H9 (cell line): Measurements from ENCODE around the gene MFN2. TPM values are rescaled to one million over a fixed set of nuclear protein-coding genes. Genes with fewer than 3 reads are reported as not detected.

Experiments used
- DNase-seq: peaks from one replicate; pipeline ENCODE4 v3.0.0-alpha.2; 2017
- H2AFZ ChIP-seq: one replicate; pipeline ENCODE4 v1.6.1; 2013; ENCODE audit warnings: mild to moderate bottlenecking, low read length, control low read depth, moderate library complexity
- H2AK5ac ChIP-seq: 2 replicates; pipeline ENCODE4 v1.6.1; 2013; ENCODE audit warnings: low read length, control low read depth, mixed read lengths; ENCODE audit not compliant: insufficient read length
- H2BK120ac ChIP-seq: one replicate; pipeline ENCODE4 v1.6.1; 2013; ENCODE audit warnings: low read depth, mild to moderate bottlenecking, low read length, control low read depth, inconsistent platforms; ENCODE audit not compliant: poor library complexity, severe bottlenecking
- H2BK12ac ChIP-seq: 2 replicates; pipeline ENCODE4 v1.6.1; 2013; ENCODE audit warnings: low read length, control low read depth, mixed read lengths, low read depth; ENCODE audit not compliant: insufficient read length
- H2BK15ac ChIP-seq: 2 replicates; pipeline ENCODE4 v1.6.1; 2013; ENCODE audit warnings: low read depth, low read length, control low read depth
- H2BK20ac ChIP-seq: one replicate; pipeline ENCODE4 v1.6.1; 2013; ENCODE audit warnings: low read depth, mild to moderate bottlenecking, low read length, control low read depth, inconsistent platforms; ENCODE audit not compliant: poor library complexity, severe bottlenecking
- H2BK5ac ChIP-seq: 2 replicates; pipeline ENCODE4 v1.6.1; 2013; ENCODE audit warnings: low read length, control low read depth, mixed read lengths; ENCODE audit not compliant: insufficient read length
- H3K14ac ChIP-seq: 2 replicates; pipeline ENCODE4 v1.6.1; 2013; ENCODE audit warnings: low read length, control low read depth; ENCODE audit not compliant: insufficient read depth
- H3K18ac ChIP-seq: 2 replicates; pipeline ENCODE4 v1.6.1; 2013; ENCODE audit warnings: low read depth, mild to moderate bottlenecking, mixed read lengths, low read length, control low read depth; ENCODE audit not compliant: insufficient read length
- H3K23ac ChIP-seq: 2 replicates; pipeline ENCODE4 v1.6.1; 2013; ENCODE audit warnings: low read length, control low read depth, mixed read lengths, low read depth; ENCODE audit not compliant: insufficient read length
- H3K23me2 ChIP-seq: 2 replicates; pipeline ENCODE4 v1.6.1; 2013; ENCODE audit warnings: low read depth, mild to moderate bottlenecking, mixed read lengths, low read length, control low read depth; ENCODE audit not compliant: insufficient read length, poor library complexity, severe bottlenecking
- H3K27ac ChIP-seq: 2 replicates; pipeline ENCODE4 v1.5.1; 2013; ENCODE audit warnings: low read length, control low read depth, mixed read lengths, low read depth; ENCODE audit not compliant: insufficient read length
- H3K27me3 ChIP-seq: 2 replicates; pipeline ENCODE4 v1.6.1; 2013; ENCODE audit warnings: low read length, control low read depth, inconsistent platforms; ENCODE audit not compliant: insufficient read depth
- H3K4ac ChIP-seq: 2 replicates; pipeline ENCODE4 v1.6.1; 2013; ENCODE audit warnings: low read depth, mild to moderate bottlenecking, control low read depth, inconsistent platforms, low read length, moderate library complexity
- H3K4me1 ChIP-seq: 2 replicates; pipeline ENCODE4 v1.6.1; 2013; ENCODE audit warnings: low read length, control low read depth, inconsistent platforms; ENCODE audit not compliant: insufficient read depth
- H3K4me2 ChIP-seq: 2 replicates; pipeline ENCODE4 v1.6.1; 2013; ENCODE audit warnings: low read length, control low read depth, mixed read lengths; ENCODE audit not compliant: insufficient read length, insufficient read depth
- H3K56ac ChIP-seq: 2 replicates; pipeline ENCODE4 v1.6.1; 2013; ENCODE audit warnings: low read depth, mild to moderate bottlenecking, mixed read lengths, low read length, control low read depth; ENCODE audit not compliant: insufficient read length
- H3K79me1 ChIP-seq: 2 replicates; pipeline ENCODE4 v1.6.1; 2013; ENCODE audit warnings: low read depth, mild to moderate bottlenecking, moderate library complexity, low read length, control low read depth, inconsistent platforms; ENCODE audit not compliant: insufficient read depth, poor library complexity, severe bottlenecking
- H3K79me2 ChIP-seq: 2 replicates; pipeline ENCODE4 v1.6.1; 2013; ENCODE audit warnings: low read length, control low read depth, inconsistent platforms; ENCODE audit not compliant: insufficient read depth
- H3K9ac ChIP-seq: 2 replicates; pipeline ENCODE4 v1.6.1; 2013; ENCODE audit warnings: low read length, control low read depth, mixed read lengths; ENCODE audit not compliant: insufficient read length; ENCODE audit errors: extremely low read depth
- H3K9me3 ChIP-seq: one replicate; pipeline ENCODE4 v1.6.1; 2013; ENCODE audit warnings: low read depth, low read length, inconsistent platforms; ENCODE audit not compliant: control insufficient read depth
- H3T11ph ChIP-seq: one replicate; pipeline ENCODE4 v1.6.1; 2013; ENCODE audit warnings: mild to moderate bottlenecking, low read length, control low read depth, inconsistent platforms
- H4K20me1 ChIP-seq: one replicate; pipeline ENCODE4 v1.6.1; 2013; ENCODE audit not compliant: control insufficient read depth, insufficient read length, insufficient read depth
- H4K5ac ChIP-seq: 2 replicates; pipeline ENCODE4 v1.6.1; 2013; ENCODE audit warnings: low read depth, mild to moderate bottlenecking, mixed read lengths, low read length, control low read depth; ENCODE audit not compliant: insufficient read length
- H4K8ac ChIP-seq: replicated peaks from 2 replicates; pipeline ENCODE4 v1.6.1; 2013; ENCODE audit warnings: low read length, control low read depth, mixed read lengths, low read depth; ENCODE audit not compliant: insufficient read length
- H4K91ac ChIP-seq: 2 replicates; pipeline ENCODE4 v1.6.1; 2013; ENCODE audit warnings: low read depth, mild to moderate bottlenecking, moderate library complexity, mixed read lengths, low read length, control low read depth; ENCODE audit not compliant: insufficient read length
- H3K27ac Mint-ChIP-seq, 3 experiments: 2 replicates in 2 of 3; 3 replicates in 1 of 3; pipeline ENCODE4 v1.8.0; 2020 to 2021; ENCODE audit warnings: mixed read lengths in 3 of 3, mild to moderate bottlenecking in 1 of 3, moderate library complexity in 1 of 3
- H3K27me3 Mint-ChIP-seq: 2 replicates; pipeline ENCODE4 v1.8.0; 2021; ENCODE audit warnings: low read depth, mild to moderate bottlenecking, moderate library complexity, mixed read lengths
- H3K36me3 Mint-ChIP-seq, 3 experiments: 2 replicates in 2 of 3; 3 replicates in 1 of 3; pipeline ENCODE4 v1.8.0; 2020 to 2021; ENCODE audit warnings: low read depth in 3 of 3, mixed read lengths in 3 of 3; ENCODE audit not compliant: insufficient read depth in 1 of 3
- H3K4me1 Mint-ChIP-seq, 2 experiments: 2 replicates each; pipeline ENCODE4 v1.8.0; 2020; ENCODE audit warnings: mixed read lengths in 2 of 2
- H3K4me3 Mint-ChIP-seq, 2 experiments: 2 replicates in 1 of 2; 3 replicates in 1 of 2; pipeline ENCODE4 v1.8.0; 2020 to 2021; ENCODE audit warnings: mild to moderate bottlenecking in 2 of 2, mixed read lengths in 2 of 2, moderate library complexity in 1 of 2
- H3K9me3 Mint-ChIP-seq, 2 experiments: 2 replicates in 1 of 2; 3 replicates in 1 of 2; pipeline ENCODE4 v1.8.0; 2020; ENCODE audit warnings: mild to moderate bottlenecking in 2 of 2, mixed read lengths in 2 of 2, moderate library complexity in 1 of 2
- WGBS: extraction: QIAGEN DNeasy Blood & Tissue Kit; methylation state at CpG from one replicate; pipeline ENCODE4 v1.1.7; 2013; ENCODE audit warnings: missing lambda C conversion rate, low lambda C conversion rate, mixed read lengths; ENCODE audit not compliant: insufficient read length; ENCODE audit errors: extremely low coverage; 5-methylcytosine and 5-hydroxymethylcytosine counted together
- total RNA-seq: library from RNA; stranded (reverse); gene quantifications from 2 replicates; pipeline ENCODE4 v1.2.1, GENCODE V29; 2021
- TF ChIP-seq, protein P1 (sequence below): fragments of 200-600 bp; sonication (generic); conservative IDR thresholded peaks from 3 replicates; pipeline ENCODE4 v1.8.0; 2021; ENCODE audit warnings: antibody characterized with exemption, mild to moderate bottlenecking

MFN2 gene
- total RNA-seq, 1 experiment from 2014 or later = 61.4 TPM

DNA sequence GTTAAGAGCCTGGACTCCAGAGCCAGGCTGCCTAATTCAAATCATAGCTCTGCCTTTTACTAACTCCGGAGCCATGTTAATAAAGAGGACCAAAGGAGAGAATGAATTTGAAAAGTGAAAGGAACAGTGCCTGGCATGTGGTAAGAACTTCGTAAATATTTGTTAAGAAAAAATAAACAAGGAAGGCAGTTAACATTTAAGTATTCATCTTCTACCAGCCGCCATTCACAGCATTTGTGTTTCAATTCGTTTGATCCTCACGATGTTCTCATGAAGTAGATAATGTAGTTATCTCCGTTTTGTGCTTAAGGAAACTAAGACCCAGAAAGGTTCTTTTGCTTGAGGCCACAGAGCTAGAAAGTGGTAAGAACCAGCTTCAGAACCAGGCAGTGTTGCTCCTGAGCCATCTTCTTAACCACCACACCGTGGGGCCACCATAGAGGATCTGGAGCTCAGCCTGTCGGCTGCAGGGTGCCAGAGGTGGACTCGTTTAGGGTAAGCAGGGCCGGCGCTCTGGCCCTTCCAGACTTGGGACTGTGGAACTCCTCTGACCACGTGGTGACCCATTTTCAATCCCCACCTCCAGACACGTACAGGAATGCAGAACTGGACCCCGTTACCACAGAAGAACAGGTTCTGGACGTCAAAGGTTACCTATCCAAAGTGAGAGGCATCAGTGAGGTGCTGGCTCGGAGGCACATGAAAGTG is 11.9 kb downstream of the MFN2 start:
- H3K4me2 ChIP-seq = no peak overlapping the region
- no peaks in the 10 kb centered on the region for H3K23me2 ChIP-seq
- H3K9ac ChIP-seq = no peak overlapping the region
- Mint-ChIP-seq H3K36me3 (peaks cover 46 to 77% (median 70%) of the 10 kb centered on the region in 3 experiments), H3K27ac (no peak overlapping the region), H3K27me3 (no peaks in the 10 kb centered on the region; the same call in 1 of the 2 replicates), H3K4me3 (no peak overlapping the region), H3K9me3 (no peaks in the 10 kb centered on the region), H3K4me1 (no peaks in the 10 kb centered on the region)
- WGBS = no CpG with 5 or more reads among the region's 16 CpGs
- no peaks in the 10 kb centered on the region for H3K27me3 ChIP-seq
- H2AK5ac ChIP-seq = no peak overlapping the region
- H4K20me1 ChIP-seq = no peaks in the 10 kb centered on the region
- no peak overlapping the region for H3K4ac ChIP-seq
- no peak overlapping the region for H4K91ac ChIP-seq
- peaks cover 4% of the 10 kb centered on the region for H3K79me1 ChIP-seq
- DNase-seq = no peak
- no peak overlapping the region for H2BK12ac ChIP-seq
- H3K4me1 ChIP-seq = no peaks in the 10 kb centered on the region
- H3K27ac ChIP-seq = no peak overlapping the region
- H2AFZ ChIP-seq = no peak overlapping the region
- H2BK20ac ChIP-seq = peak overlapping the region; percentile 64
- no peaks in the 10 kb centered on the region for H3K9me3 ChIP-seq
- peaks cover 3% of the 10 kb centered on the region; the same call in 1 of the 2 replicates for H3K79me2 ChIP-seq
- H2BK15ac ChIP-seq = no peak overlapping the region
- no peak overlapping the region for H4K5ac ChIP-seq
- H3K23ac ChIP-seq = no peak overlapping the region
- H3T11ph ChIP-seq = no peak overlapping the region
- no peak overlapping the region for H2BK5ac ChIP-seq
- no peak overlapping the region for H3K56ac ChIP-seq
- TF ChIP-seq, protein P1, sequence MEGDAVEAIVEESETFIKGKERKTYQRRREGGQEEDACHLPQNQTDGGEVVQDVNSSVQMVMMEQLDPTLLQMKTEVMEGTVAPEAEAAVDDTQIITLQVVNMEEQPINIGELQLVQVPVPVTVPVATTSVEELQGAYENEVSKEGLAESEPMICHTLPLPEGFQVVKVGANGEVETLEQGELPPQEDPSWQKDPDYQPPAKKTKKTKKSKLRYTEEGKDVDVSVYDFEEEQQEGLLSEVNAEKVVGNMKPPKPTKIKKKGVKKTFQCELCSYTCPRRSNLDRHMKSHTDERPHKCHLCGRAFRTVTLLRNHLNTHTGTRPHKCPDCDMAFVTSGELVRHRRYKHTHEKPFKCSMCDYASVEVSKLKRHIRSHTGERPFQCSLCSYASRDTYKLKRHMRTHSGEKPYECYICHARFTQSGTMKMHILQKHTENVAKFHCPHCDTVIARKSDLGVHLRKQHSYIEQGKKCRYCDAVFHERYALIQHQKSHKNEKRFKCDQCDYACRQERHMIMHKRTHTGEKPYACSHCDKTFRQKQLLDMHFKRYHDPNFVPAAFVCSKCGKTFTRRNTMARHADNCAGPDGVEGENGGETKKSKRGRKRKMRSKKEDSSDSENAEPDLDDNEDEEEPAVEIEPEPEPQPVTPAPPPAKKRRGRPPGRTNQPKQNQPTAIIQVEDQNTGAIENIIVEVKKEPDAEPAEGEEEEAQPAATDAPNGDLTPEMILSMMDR = no peak
- no peak overlapping the region; the same call in 1 of the 2 replicates for H3K14ac ChIP-seq
- H2BK120ac ChIP-seq = no peak overlapping the region
- no peak overlapping the region for H3K18ac ChIP-seq
- H4K8ac ChIP-seq = no peak overlapping the region
